Daoy (cell line): ENCODE data around the gene SLC13A4. TPM values are rescaled to one million over a fixed set of nuclear protein-coding genes. Genes with fewer than 3 reads are reported as not detected.
"Not testable (repeated sequence)": the region's sequence is repeated elsewhere in the genome, so short reads cannot be mapped to it uniquely, and the experiment has no call there.

Experiments
- DNase-seq: peaks from one replicate; pipeline ENCODE4 v3.0.0-alpha.2; 2015; ENCODE audit warnings: low read depth
- total RNA-seq: library from RNA; depleted of rRNA; stranded (reverse); fragments of >200 nt; shearing (Covaris generic); gene quantifications from 2 replicates; pipeline ENCODE4 v1.2.3, GENCODE V29; 2014

The SLC13A4 gene
- total RNA-seq, 1 experiment from 2014 or later: not detected

- DNase-seq: peak; percentile 15
These were observed 20.8 kb upstream of the SLC13A4 start, which contains the start of gene FAM180A for GRCh38 chr7:135748770-135749169. FAM180A (minus strand) TSS chr7:135748813; CDS start chr7:135748580, 233 bp downstream.

GRCh38 chr7:135747366-135747765 lies 19.4 kb upstream of the SLC13A4 start:
- DNase-seq: no peak

- DNase-seq: peak; percentile 93
These were observed 17.8 kb upstream of the SLC13A4 start for GRCh38 chr7:135745703-135746312.

GRCh38 chr7:135744938-135745702 lies 17.1 kb upstream of the SLC13A4 start:
- DNase-seq: peak; percentile 74

- DNase-seq: peak; percentile 6
These were observed 16.1 kb upstream of the SLC13A4 start for GRCh38 chr7:135743907-135744731.

GRCh38 chr7:135742371-135742770 lies 14.4 kb upstream of the SLC13A4 start:
- no peak for DNase-seq

- no peak for DNase-seq
These were observed 13.9 kb upstream of the SLC13A4 start for GRCh38 chr7:135741905-135742304.

- no peak for DNase-seq
These were observed 12.9 kb upstream of the SLC13A4 start for GRCh38 chr7:135740889-135741288.

GRCh38 chr7:135737306-135737647 lies 9.3 kb upstream of the SLC13A4 start:
- not testable (repeated sequence) for DNase-seq

- DNase-seq: no peak
These were observed 8.8 kb upstream of the SLC13A4 start for GRCh38 chr7:135736586-135737305.

GRCh38 chr7:135734343-135734689 lies 6.3 kb upstream of the SLC13A4 start:
- no peak for DNase-seq

- no peak for DNase-seq
These were observed 5.8 kb upstream of the SLC13A4 start for GRCh38 chr7:135733603-135734342.

GRCh38 chr7:135731131-135731530 lies 3.1 kb upstream of the SLC13A4 start:
- no peak for DNase-seq

- no peak for DNase-seq
These were observed 1.2 kb upstream of the SLC13A4 start for GRCh38 chr7:135729230-135729629.

GRCh38 chr7:135726911-135727673 lies 894 bp downstream of the SLC13A4 start:
- DNase-seq: no peak

- DNase-seq: no peak
These were observed 1.7 kb downstream of the SLC13A4 start for GRCh38 chr7:135726276-135726788.

GRCh38 chr7:135723411-135723810 lies 4.6 kb downstream of the SLC13A4 start:
- no peak for DNase-seq

- no peak for DNase-seq
These were observed 6.7 kb downstream of the SLC13A4 start for GRCh38 chr7:135721198-135721820.

- no peak for DNase-seq
These were observed 8.3 kb downstream of the SLC13A4 start for GRCh38 chr7:135719688-135720087.
